ENCODE results near the gene MBP.

DNA sequence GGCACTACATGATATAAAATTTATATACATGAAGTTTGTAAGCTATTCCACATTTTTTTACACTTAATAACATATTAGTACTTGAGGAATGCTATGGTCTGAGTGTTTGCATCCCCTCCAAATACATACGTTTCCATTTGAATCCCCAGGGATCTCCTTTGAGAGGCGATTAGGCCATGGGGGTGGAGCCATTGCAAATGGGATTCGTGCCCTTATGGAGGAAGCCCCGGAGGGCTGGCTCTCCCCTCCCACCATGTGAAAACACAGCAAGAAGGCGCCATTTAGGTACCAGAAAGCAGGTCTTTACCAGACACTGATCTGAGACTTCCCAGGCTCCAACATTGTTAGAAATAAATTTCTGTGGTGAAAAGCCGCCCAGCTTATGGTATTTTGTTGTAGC, 20.8 kb upstream of the MBP start:
- TF ChIP-seq CTCF (conservative IDR thresholded peaks at IDR 0.05) (no peak), ZFX (IDR thresholded peaks at IDR 0.05) (no peak)

All from C4-2B (cell line).